Hypothalamus (tissue), 51 donors: ENCODE results near the gene ANO2.

Experiments used
- DNase-seq, 51 donors: peaks; one replicate each; lab custom pipeline; 2025; lab: John Stamatoyannopoulos, UW

Gene ANO2

GRCh38 chr12:5637698-5638097, 307.4 kb downstream of the ANO2 start:
- DNase-seq: no peak

DNA sequence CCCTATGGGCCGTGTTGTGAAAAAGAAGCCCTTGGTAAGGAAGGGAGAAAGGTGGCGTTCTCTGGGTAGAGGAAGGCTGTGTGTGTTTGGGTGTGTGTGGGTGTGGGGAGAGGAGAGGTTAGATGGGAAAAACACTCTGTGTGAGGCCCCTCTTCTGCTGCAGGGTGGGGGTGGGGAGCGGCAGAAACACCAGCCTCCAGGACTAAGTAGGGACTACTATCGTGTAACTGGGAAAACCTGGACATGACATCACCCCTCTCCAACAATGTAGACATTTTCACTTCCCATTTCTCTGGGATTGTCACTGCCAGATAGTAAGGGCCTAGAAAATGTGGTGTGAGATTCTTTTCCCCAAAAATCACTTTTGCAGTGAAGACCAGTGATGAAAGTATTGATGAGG, 308.2 kb downstream of the ANO2 start:
- DNase-seq: no peak

- no peak for DNase-seq
Measured at GRCh38 chr12:5633106-5633505, 312.0 kb downstream of the ANO2 start.

GRCh38 chr12:5632453-5632852, 312.6 kb downstream of the ANO2 start:
- DNase-seq: no peak

DNA sequence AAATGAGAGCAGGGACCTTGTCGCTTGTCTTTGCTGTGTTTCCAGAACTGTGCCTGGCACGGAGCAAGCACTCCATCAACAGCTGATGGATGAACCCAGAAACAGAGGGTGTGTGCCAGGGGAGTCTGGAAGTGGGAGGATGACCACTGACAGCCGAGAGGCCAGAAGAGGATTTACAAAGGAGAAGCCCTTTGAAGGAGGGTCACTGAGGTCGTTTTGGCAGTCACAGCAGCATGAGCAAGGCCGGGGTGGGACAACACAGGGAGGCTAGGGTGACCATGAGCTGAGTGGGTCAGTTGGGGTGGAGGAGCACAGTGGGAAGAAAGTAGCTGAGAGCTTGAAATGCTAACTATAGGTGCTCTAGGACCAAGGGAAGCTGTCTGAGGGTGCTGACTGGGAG, 313.6 kb downstream of the ANO2 start:
- DNase-seq: no peak

DNA sequence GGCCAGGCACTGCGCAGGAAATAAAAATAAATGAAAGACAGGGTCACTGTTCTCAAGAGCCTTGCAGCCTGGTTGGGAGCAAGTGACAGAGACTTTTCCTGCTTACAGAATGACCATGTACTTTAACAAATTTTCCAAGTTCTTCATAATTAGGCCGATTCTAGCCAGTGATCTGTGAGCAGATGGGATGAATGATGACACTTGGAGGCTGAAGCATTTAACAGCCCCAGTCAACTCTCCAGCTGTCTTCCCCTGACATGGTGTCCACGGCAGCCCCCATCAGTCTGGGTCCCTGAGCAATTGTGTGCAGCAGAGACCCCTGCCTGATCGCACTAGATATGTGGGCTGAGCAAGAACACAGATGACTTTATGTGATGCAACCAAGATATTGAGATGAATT, 314.3 kb downstream of the ANO2 start:
- no peak for DNase-seq

DNA sequence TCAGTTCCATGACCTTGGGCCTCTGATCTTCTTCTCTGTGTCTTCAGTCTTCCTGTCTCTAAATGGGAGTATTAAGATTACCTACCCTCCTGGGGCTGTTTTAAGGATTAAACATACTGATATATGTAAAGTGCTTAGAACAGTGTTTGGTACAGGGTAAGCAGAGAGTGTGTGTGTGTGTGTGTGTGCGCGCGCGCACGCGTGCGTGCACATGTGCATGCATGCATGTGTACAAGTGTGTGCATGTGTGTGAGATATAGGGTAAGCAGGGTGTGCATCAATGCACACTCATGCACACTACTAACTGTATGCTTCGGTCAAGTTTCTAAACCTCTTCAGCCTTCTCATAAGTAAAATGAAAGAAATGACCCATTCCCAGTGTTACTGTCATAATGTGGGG, 316.6 kb downstream of the ANO2 start:
- no peak for DNase-seq

DNA sequence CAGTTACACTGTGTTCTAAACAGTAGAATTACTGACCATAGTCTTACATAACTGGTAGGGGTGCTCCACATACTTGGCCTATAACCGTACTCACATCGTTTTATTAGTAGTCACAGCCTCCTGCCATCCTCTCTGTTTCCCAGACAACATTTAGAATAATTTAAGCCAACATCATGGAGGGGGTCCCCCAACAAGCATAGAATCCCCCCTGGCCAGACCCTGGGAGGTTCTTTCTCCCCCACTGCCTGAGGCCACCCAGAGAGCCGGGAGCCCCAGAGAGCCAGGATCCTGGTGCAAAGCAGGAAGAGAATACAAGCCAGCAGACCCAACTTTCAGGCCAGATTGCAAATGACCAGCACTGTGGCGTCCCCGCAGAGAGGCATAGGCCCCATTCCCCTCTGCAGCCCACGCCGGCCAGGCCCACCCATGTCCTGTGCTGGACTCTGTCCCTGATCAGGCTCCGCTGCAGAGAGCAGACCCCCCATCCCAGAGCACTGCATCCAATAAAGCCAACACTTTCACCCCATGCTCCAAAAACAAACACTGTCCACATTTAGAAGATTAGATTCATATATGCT, 317.9 kb downstream of the ANO2 start:
- DNase-seq: no peak

DNA sequence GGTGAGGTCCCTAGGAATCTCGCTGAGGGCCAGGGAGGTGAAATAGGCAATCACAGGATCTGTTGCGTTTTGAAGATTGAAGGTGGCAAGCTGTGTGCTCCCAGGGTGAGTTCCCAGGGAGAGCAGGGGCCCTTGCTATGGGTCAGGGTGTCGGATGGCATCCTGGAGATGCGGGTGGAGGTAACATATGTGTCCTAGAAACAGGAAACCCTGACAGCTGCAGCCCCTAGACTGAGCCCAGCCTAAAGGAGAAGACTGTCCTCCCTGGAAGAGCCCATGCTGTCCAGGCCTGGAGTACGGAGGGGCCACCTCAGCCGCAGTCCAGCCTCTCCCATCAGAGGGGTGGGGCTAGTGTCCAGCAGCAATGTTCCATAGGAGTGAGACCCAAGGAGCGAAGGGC, 318.9 kb downstream of the ANO2 start:
- DNase-seq: no peak

GRCh38 chr12:5624486-5625272, 320.4 kb downstream of the ANO2 start:
- DNase-seq: no peak

DNA sequence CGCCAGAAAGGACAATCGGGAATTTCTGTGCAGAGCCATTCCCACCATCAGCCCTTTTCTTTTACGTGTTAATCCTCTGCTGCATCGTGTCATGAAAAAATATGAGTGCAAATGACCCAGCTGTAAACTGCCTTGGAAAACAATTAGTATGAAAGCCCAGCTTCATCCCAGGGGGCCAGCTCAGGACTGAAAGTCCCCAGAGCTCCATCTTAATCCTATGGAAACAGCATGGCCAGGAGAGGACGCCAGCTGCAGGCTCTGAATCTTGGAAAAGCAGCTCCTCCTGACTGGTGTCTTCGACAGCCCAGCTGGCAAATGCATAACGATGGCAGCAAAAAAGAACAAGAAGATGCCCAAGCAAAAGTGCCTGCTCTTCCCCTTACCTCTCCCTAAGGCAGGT, 321.6 kb downstream of the ANO2 start:
- DNase-seq: no peak

DNA sequence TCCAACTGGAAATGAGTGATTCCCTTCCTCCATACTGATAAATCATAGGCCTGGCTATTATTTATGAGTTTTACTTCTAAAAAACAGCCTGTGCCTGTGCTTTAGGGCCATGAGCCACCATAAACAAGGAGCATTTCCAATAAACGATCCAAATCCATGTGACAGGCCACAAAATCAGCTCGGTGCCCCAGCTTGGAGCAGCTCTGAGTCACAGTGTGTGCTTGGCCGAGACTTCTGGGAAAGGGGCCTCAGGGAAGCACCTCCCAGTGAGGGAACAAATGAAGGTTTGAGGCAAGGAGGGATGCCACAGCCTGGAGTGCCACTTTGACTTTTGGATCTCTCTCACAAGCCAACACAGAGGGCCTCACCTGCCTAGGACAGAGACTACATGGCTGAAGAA, 322.8 kb downstream of the ANO2 start:
- no peak for DNase-seq

GRCh38 chr12:5621329-5621728, 323.7 kb downstream of the ANO2 start:
- no peak for DNase-seq

DNA sequence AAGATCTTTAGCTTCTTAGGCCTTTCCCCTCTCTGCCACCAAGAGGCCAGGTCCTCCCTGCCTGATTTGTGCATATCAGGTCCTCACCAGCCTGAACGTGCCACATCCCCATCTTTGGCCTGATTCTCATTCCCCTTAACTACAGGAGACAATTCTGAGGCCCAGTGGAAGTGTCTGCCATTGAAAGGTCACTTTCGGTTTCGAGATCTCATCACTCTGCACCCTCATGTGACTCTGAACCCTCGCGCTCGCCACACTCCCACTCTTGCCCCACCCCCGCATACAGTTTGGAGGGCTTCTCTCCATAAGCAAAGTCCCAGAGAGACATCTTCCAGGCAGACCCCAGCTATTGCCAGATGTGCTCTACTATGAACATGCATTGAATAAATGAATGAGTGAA, 324.2 kb downstream of the ANO2 start:
- no peak for DNase-seq

DNA sequence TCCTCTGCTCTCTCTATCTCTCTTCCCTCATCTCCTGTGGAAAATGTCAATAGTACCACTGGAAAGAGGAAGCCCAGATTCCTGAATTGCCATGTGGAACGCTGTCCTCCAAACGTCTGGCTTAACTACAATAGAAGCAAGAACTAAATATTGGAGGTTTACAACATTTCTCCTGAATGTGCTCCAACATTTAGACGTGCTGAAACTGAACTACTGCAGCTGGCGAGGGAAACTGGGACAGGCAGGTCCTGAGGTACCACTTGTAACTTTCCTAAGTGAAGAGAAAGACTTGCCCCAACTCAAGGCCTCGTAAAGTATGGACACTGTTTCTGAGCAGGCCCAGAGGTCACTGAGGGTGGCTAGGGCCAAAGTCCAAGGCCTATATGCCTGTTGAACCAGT, 325.4 kb downstream of the ANO2 start:
- no peak for DNase-seq

DNA sequence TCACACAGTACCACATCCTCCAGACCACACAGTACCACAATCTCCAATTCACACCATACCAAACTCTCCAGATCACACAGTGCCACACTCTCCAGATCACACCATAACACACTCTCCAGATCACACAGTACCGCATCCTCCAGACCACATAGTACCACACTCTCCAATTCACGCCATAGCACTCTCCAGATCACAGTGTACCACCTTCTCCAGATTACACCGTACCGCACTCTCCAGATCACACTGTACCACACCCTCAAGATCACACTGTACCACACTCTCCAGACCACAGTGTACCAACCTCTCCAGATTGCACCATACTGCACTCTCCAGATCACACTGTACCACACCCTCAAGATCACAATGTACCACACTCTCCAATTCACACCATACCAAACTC, 328.2 kb downstream of the ANO2 start:
- no peak for DNase-seq

DNA sequence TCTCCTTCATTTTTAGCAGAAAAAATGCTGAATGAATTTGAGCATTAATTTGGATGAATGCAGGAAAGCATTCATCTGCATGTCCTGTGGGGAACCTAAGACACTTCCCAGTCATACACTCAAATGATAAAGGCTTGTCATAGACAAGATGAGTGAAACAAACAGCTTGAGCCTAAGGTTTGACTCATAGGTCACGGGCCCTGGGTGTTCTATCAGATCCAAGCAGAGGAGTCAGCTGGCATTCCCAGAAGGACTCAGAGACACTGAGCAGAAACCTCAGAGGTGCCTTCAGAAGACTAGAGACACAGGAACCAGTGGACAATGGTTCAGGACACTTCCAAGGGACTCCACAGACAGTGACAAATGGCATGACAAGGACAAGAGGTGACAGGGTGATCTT, 329.3 kb downstream of the ANO2 start:
- no peak for DNase-seq

DNA sequence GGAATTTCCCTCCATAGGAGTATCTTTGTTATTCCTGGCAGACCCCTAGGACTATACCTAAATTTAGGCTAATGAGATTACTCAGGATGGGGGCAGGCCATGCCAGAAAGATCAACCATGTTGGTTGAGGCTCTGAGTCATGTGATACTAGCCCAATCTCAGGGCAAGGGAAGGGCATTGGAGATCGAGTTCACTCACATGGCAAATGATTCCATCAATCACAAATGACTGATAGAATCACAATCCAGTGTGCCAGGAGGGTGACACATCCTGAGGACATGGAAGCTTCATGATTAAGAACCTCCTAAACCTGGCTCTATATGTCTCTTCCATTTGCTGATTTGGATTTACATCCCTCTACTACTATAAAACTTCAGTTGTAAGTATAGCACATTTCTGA, 330.8 kb downstream of the ANO2 start:
- DNase-seq: no peak

DNA sequence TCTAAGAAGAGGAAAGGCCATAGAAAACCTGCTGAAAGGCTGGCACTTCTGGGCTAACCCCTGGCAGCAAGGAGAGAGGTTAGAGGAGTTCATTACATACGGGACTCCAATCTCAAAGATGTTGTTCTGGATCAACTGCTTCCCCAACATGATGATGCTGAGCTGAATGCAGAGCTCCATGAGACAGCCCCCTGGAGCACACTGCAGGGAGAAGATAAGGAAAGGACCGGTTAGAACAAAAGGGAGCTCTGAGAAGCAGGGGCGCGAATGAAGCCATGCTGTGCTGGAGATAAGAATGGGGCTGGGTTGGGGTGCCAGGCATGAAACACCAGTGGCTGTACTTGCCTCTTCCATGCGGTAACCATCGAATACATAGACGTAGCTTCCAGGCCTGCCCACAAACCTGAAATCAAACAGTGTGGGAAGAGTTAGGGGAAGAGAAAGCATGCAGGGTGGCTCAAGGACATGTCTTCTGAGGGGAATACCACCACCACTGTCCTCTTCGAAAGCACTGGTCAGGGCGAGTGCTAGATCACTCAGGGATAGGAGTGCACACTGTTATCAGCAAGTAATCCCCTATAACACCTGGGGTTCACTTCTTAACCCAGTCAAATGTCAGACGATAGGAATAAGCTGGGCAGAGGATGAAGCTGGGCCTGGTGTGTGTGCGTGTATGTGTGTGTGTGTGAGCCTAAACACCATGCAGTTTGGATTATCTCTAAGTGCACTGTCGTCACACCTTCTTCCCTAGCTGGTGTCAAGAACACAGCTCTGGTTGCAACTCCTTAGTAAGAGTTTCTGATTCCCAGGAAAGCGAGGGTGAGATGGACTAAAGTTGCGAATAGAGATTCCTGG, 332.3 kb downstream of the ANO2 start:
- DNase-seq: no peak

DNA sequence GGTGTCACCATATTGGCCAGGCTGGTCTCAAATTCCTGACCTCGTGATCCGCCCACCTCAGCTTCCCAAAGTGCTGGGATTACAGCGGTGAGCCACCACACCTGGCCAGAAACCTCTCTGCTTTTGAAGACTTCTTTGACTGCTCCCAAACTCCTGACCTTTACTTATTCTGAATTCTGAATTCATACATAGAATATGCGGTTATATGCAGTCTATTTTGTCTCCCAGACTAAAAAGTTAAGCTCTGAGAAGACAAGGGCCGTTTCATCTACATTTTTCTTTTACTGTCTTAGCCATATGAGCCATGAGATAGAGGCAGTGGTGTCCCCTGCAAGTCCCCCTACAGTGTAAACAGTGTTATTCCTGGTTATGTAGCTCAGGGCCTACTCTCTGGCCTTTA, 333.9 kb downstream of the ANO2 start:
- DNase-seq: no peak

GRCh38 chr12:5599378-5599777, 345.7 kb downstream of the ANO2 start:
- no peak for DNase-seq

DNA sequence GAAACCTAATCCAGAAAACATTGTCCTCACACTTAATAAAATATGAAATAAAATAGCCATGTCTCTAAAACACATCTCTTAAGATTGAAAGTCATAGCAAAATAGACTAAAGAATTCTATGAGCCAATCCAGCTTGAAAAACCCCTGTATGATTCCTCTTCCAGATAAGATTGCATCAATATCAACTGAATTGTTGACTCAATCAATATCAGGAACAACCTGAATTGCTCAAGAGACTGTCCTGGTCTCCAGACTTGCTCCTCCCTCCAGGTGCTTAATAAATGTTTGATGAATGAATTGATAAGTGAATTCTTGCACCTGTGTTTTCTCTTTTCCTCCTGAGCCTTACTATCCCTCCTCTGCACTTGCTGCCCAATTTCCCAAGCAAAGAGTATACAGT, 351.1 kb downstream of the ANO2 start:
- no peak for DNase-seq
